Uterus (tissue), 4 donors: ENCODE data around the gene CYP26B1. TPM values are rescaled to one million over a fixed set of nuclear protein-coding genes. Genes with fewer than 3 reads are reported as not detected.

Experiments
- DNase-seq, 2 donors: peaks; one replicate each; pipeline ENCODE4 v3.0.0-alpha.2; 2019 to 2020
- H3K27ac ChIP-seq, 2 donors: fragments of 200-600 bp; sonication (generic); 1 replicate in 1 of 2; 2 replicates in 1 of 2; pipeline ENCODE4 v1.5.1; 2016 to 2018
- H3K27me3 ChIP-seq, 2 donors: fragments of 200-600 bp; sonication (generic); one replicate each; pipeline ENCODE4 v1.5.1; 2018 to 2019; ENCODE audit warnings: control low read depth in 1 of 2
- H3K36me3 ChIP-seq, 2 donors: fragments of 200-600 bp; sonication (generic); one replicate each; pipeline ENCODE4 v1.5.1; 2019; ENCODE audit warnings: control low read depth in 1 of 2
- H3K4me1 ChIP-seq, 2 donors: fragments of 200-600 bp; sonication (generic); one replicate each; pipeline ENCODE4 v1.5.1; 2018 to 2019; ENCODE audit warnings: control low read depth in 1 of 2
- H3K4me3 ChIP-seq, 2 donors: fragments of 200-600 bp; sonication (generic); 1 replicate in 1 of 2; 2 replicates in 1 of 2; pipeline ENCODE4 v1.5.1; 2018 to 2019; ENCODE audit warnings: mild to moderate bottlenecking in 1 of 2
- H3K9me3 ChIP-seq, 2 donors: fragments of 200-600 bp; sonication (generic); one replicate each; pipeline ENCODE4 v1.5.1; 2019; ENCODE audit warnings: control low read depth in 1 of 2
- POLR2A ChIP-seq, 2 donors: fragments of 450-650 bp; IDR thresholded peaks; one replicate each; pipeline ENCODE4 v1.6.1; 2016; ENCODE audit warnings: antibody characterized with exemption in 2 of 2, mild to moderate bottlenecking in 1 of 2, moderate library complexity in 1 of 2
- intact Hi-C: fragments of 100-400 bp; cut with DNase I; formaldehyde crosslinking; loops from one replicate; pipeline ENCODE4 v1.15.1; 2023; ENCODE audit warnings: low total_unique reads
- total RNA-seq, 4 donors: library from RNA; depleted of rRNA in 3 of 4; stranded (reverse); fragments of >200 nt in 3 of 4; gene quantifications; one replicate each; pipeline versions ENCODE4 v1.1.0 to v1.2.4, GENCODE V29; 2014 to 2023
- TF ChIP-seq, protein P1 (sequence below), 4 experiments: fragments of 200-600 bp in 2 of 4; fragments of 450-650 bp in 2 of 4; sonication (generic) in 2 of 4; IDR thresholded peaks; one replicate each; pipeline ENCODE4 v1.5.1; 2016 to 2019; ENCODE audit warnings: antibody characterized with exemption in 4 of 4, mild to moderate bottlenecking in 2 of 4, moderate library complexity in 1 of 4
- donor health status: DM: yes; HTN: yes; CAD: no.

The CYP26B1 gene
- total RNA-seq, 4 donors from 2014 or later = 0.59 to 6.5 (median 1.4) TPM; not detected in 1

DNA sequence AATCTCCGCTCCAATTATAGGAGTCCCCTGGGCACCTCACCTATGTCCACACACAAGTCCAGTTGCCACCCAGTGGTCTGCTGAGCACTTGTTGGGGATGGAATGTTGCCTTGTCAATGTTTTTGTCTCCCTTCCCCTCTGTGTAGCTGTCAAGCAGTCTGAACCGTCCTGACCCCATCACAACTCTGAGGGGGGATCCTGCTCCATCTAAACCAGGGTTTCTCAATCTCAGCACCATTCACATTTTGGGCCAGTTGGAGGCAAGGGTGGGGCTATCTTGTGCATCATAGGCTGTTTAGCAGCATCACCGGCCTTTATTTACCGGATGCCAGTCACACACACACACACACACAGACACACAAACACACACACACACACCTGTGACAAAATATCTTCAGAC is 53.0 kb downstream of the CYP26B1 start:
- no peaks in the 10 kb centered on the region for H3K9me3 ChIP-seq
- H3K27me3 ChIP-seq = no peaks in the 10 kb centered on the region
- TF ChIP-seq, protein P1, sequence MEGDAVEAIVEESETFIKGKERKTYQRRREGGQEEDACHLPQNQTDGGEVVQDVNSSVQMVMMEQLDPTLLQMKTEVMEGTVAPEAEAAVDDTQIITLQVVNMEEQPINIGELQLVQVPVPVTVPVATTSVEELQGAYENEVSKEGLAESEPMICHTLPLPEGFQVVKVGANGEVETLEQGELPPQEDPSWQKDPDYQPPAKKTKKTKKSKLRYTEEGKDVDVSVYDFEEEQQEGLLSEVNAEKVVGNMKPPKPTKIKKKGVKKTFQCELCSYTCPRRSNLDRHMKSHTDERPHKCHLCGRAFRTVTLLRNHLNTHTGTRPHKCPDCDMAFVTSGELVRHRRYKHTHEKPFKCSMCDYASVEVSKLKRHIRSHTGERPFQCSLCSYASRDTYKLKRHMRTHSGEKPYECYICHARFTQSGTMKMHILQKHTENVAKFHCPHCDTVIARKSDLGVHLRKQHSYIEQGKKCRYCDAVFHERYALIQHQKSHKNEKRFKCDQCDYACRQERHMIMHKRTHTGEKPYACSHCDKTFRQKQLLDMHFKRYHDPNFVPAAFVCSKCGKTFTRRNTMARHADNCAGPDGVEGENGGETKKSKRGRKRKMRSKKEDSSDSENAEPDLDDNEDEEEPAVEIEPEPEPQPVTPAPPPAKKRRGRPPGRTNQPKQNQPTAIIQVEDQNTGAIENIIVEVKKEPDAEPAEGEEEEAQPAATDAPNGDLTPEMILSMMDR (IDR thresholded peaks at IDR 0.05) = no peak
- no peak for TF ChIP-seq POLR2A (IDR thresholded peaks at IDR 0.05)
- DNase-seq = no peak
- no peak overlapping the region for H3K4me3 ChIP-seq
- H3K36me3 ChIP-seq = no peaks in the 10 kb centered on the region
- H3K4me1 ChIP-seq = no peaks in the 10 kb centered on the region
- intact Hi-C loops = no loop called here
- H3K27ac ChIP-seq = no peak overlapping the region

DNA sequence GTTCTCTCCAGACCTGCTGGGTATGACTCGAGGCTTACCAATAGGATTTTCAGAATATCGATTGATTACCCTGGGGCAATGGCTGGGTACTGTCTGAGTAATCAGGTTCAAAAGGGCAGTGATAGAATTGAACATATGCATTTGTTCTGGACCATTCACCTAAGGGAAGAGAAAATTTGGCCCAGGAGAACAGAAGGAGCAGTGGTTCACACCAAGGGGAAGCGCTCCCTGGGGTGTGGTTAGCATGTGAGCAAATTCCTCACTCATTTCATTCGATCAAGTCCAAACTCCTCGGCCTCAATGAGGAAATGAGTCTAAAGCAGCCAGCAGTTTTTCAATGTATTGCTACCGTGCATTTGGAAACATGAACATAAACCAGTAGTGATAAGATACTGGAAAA is 55.6 kb downstream of the CYP26B1 start:
- no peak for DNase-seq

DNA sequence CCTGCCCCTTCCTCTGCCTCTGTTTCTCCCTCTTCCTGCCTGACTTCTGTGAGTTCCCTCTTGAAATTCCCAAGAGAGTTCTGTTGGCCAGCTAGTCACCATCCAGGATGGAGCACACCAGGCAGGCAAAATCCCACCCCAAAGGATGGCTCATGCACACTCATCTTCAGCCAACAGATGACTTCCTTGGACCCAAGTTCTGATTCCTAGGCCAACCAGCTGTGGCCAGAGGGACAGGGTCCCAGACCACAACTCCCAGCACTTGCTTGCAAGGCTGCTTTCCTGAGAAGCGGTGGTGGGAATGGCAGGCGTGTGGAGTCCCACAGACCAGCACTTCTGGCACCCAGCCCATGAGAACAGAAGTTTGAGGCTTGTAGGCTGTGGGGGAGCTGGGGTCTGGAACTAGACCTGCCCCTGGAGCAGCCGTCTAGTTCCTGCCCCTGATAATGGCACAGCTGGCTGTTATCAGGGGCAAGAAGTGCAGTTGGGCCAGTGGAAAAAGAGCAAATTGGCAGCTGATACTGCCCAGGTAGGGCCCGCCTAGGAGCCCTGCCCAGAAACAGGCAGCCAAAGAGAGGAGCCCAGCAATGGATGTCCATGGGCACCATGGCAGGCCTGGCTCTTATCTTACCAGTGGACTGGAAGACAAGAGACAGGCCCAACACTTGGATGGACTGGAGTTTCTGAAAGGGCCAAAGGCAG is 56.7 kb downstream of the CYP26B1 start:
- no peaks in the 10 kb centered on the region for H3K27me3 ChIP-seq
- no peaks in the 10 kb centered on the region for H3K9me3 ChIP-seq
- no peak for DNase-seq
- TF ChIP-seq, protein P1 (IDR thresholded peaks at IDR 0.05) = no peak
- no peak for TF ChIP-seq POLR2A (IDR thresholded peaks at IDR 0.05)
- no peaks in the 10 kb centered on the region for H3K4me1 ChIP-seq
- H3K27ac ChIP-seq = no peak overlapping the region
- H3K4me3 ChIP-seq = no peak overlapping the region
- intact Hi-C loops = no loop called here
- no peaks in the 10 kb centered on the region for H3K36me3 ChIP-seq

More for the DNA sequence above, 55.6 kb downstream of the CYP26B1 start:
- Histone ChIP-seq H3K36me3 (no peaks in the 10 kb centered on the region), H3K27ac (no peak overlapping the region), H3K9me3 (no peaks in the 10 kb centered on the region), H3K4me1 (no peaks in the 10 kb centered on the region), H3K27me3 (no peaks in the 10 kb centered on the region), H3K4me3 (no peak overlapping the region)
- intact Hi-C loops = no loop called here
- TF ChIP-seq, protein P1 (IDR thresholded peaks at IDR 0.05) = no peak
- no peak for TF ChIP-seq POLR2A (IDR thresholded peaks at IDR 0.05)

DNA sequence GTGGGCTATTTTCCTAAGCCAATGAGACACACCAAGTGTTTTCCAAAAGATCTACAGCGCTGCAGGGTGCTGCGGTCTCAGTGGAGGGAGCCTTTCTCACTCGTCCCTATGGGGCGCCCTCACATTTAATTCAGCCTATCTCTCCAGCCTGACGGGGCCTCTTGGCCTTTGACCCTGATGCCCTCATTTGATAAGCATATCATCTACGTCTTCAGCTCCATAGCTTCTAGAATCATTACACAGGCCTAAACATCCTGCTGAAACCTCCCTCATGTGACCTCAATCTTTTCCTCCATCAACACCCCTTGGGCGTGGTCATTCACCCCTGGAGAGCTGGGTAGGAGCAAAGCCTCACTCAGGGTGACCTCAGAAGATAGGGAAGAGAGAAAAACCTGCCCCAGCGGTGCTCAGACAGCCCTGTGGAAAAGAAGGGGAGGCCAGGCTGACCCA is 57.4 kb downstream of the CYP26B1 start:
- H3K4me1 ChIP-seq = no peaks in the 10 kb centered on the region
- TF ChIP-seq, protein P1 (IDR thresholded peaks at IDR 0.05) = no peak
- no peak for TF ChIP-seq POLR2A (IDR thresholded peaks at IDR 0.05)
- no peak overlapping the region for H3K4me3 ChIP-seq
- no peak overlapping the region for H3K27ac ChIP-seq
- H3K9me3 ChIP-seq = no peaks in the 10 kb centered on the region
- intact Hi-C loops = no loop called here
- no peaks in the 10 kb centered on the region for H3K27me3 ChIP-seq
- no peak for DNase-seq
- H3K36me3 ChIP-seq = no peaks in the 10 kb centered on the region

DNA sequence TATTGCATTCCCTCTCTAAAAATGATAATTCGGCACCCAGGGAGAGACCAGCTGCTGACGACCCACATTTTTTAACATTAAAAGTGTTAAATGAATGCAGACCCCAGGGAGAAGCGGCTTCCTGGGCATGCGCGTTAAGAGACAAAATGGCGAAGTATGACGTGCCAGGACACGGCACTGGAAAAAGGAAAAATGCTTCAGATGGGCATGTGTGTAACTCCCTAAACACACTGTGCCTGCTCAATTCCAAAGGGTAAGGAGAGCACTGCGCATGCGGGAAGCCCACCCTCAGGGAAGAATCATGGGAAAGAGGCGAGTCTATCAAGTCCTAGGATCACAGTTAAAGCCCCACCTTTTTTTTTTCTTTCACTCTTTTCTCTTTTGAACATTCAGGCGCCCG is 58.1 kb downstream of the CYP26B1 start:
- no peaks in the 10 kb centered on the region for H3K9me3 ChIP-seq
- TF ChIP-seq, protein P1 (IDR thresholded peaks at IDR 0.05) = no peak
- TF ChIP-seq POLR2A (IDR thresholded peaks at IDR 0.05) = no peak
- no peaks in the 10 kb centered on the region for H3K36me3 ChIP-seq
- no peak overlapping the region for H3K4me3 ChIP-seq
- no peak overlapping the region for H3K27ac ChIP-seq
- intact Hi-C loops = no loop called here
- no peak for DNase-seq
- H3K4me1 ChIP-seq = no peaks in the 10 kb centered on the region
- H3K27me3 ChIP-seq = no peaks in the 10 kb centered on the region
